ENCODE data around the gene SFPQ.

SFPQ gene

DNA sequence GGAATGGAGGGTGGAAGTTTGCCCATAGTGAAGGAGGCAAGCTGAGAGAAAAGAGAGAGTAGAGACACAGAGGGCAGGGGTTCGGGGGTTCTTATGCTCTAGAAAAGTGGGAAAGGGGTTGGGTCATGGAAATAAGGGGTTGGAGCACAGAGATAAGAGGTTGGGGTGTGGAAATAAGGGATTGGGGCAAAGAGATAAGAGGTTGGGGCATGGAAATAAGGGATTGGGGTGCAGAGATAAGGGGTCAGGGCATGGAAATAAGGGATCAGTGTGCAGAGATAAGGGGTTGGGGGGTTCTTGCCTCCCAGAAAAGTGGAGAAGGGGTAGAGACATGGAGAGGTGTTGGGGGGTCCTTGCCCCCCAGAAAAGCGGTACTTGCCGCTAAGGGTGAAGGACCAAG, 56.2 kb downstream of the SFPQ start:
- FAIRE-seq: no peak

All from A204.1 (cell line).